Measurements from ENCODE around the gene ELP4.

ELP4 gene

DNA sequence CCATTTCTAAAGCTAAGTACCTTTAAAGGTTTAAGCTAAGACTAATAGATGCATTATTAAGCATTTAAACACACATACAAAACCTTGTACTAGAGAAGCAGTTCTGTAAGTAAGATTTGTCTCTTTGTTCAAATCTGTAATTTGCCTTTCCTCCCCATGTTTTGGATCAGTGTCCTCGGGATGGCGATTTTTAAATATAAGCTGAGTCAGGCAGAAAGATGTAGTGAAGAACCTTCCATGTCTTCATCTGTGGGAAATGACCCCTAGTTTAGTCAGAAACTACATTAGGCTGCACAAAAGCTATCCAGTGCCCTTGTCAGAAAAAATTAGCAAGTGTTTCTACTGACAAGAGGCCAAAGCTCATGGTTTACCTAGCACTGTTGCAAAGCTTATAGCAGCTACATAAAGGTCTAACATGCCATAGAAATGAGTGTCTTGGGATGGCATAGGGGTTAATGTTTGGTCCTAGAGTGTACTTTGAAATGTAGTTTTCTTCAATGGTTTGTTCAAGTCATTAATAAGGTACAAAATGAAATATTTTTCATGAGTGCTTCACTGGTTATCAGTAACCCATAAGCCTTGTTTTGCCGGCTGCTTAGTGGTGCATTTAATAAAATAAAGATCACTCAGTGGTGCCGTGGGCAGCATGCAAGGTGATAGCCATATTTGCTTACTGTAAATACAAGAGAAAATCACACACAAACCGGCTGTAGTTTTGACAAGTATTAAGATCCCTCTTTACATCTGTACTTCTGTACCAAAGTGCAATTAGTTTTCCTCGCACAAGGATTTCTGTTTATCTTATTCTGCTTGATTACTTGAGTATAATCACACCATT lies 139.8 kb downstream of the ELP4 start:
- Histone ChIP-seq H3K27me3 (no peaks in the 10 kb centered on the region), H3K4me1 (ENCODE audit: control insufficient read depth in 1 of 2, insufficient read depth in 1 of 2, low read depth in 1 of 2, low read length in 1 of 2) (no peaks in the 10 kb centered on the region)
- TF ChIP-seq, protein P1, sequence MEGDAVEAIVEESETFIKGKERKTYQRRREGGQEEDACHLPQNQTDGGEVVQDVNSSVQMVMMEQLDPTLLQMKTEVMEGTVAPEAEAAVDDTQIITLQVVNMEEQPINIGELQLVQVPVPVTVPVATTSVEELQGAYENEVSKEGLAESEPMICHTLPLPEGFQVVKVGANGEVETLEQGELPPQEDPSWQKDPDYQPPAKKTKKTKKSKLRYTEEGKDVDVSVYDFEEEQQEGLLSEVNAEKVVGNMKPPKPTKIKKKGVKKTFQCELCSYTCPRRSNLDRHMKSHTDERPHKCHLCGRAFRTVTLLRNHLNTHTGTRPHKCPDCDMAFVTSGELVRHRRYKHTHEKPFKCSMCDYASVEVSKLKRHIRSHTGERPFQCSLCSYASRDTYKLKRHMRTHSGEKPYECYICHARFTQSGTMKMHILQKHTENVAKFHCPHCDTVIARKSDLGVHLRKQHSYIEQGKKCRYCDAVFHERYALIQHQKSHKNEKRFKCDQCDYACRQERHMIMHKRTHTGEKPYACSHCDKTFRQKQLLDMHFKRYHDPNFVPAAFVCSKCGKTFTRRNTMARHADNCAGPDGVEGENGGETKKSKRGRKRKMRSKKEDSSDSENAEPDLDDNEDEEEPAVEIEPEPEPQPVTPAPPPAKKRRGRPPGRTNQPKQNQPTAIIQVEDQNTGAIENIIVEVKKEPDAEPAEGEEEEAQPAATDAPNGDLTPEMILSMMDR (IDR thresholded peaks at IDR 0.05) = no peak

DNA sequence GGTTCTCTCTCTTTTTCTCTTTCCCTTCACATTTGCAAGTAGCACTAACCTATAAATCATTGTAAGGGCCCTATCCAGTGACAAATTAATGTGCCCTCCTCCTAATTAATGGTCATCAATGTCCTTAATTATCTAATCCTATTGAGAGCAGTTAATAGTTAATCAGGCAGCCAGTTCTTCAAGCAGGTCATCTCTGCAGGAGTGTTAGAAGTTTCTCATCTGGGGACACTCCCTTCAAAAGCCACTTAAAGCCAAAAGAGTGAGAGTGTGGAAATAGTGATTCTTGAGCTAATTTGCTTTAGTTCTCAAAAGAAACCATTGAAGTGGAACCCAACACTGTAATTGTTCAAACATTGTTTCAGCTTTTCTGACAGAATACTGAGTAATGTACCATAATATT lies 141.6 kb downstream of the ELP4 start:
- Histone ChIP-seq H3K9me3 (no peaks in the 10 kb centered on the region), H3K36me3 (peaks cover 4% of the 10 kb centered on the region)
- TF ChIP-seq, protein P1 (IDR thresholded peaks at IDR 0.05) = no peak

More for the DNA sequence above, 139.8 kb downstream of the ELP4 start:
- Histone ChIP-seq H3K36me3 (peaks cover 4% of the 10 kb centered on the region), H3K4me3 (ENCODE audit: low read depth in 1 of 2, low read length in 1 of 2) (no peak overlapping the region), H3K9me3 (no peaks in the 10 kb centered on the region), H3K27ac (no peak overlapping the region)

DNA sequence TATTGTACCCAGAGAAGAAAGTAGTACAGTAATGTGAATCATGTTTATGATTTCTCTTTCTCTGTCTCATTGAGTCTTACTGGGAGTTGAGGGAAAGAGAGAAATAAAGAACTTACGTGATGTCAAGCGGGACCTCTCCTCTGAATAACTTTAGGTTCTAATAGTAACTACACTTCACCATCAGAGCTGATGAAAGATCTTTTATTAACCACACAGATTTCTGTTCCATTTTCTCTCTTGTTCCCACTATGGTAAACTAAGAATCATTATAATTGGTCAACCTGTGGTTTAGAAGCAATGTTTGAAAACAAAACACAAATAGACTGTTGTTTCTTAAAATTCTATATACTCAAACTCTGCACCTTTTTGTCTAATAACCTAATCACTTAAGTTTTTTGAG lies 142.3 kb downstream of the ELP4 start:
- Histone ChIP-seq H3K27me3 (no peaks in the 10 kb centered on the region), H3K27ac (no peak overlapping the region), H3K4me3 (ENCODE audit: low read depth in 1 of 2, low read length in 1 of 2) (no peak overlapping the region), H3K36me3 (peaks cover 4% of the 10 kb centered on the region), H3K4me1 (ENCODE audit: control insufficient read depth in 1 of 2, insufficient read depth in 1 of 2, low read depth in 1 of 2, low read length in 1 of 2) (no peaks in the 10 kb centered on the region), H3K9me3 (no peaks in the 10 kb centered on the region)
- TF ChIP-seq, protein P1 (IDR thresholded peaks at IDR 0.05) = no peak

More for the DNA sequence above, 141.6 kb downstream of the ELP4 start:
- H3K27me3 ChIP-seq = no peaks in the 10 kb centered on the region
- H3K27ac ChIP-seq = no peak overlapping the region
- H3K4me3 ChIP-seq (ENCODE audit: low read depth in 1 of 2, low read length in 1 of 2) = no peak overlapping the region
- no peaks in the 10 kb centered on the region for H3K4me1 ChIP-seq (ENCODE audit: control insufficient read depth in 1 of 2, insufficient read depth in 1 of 2, low read depth in 1 of 2, low read length in 1 of 2)

DNA sequence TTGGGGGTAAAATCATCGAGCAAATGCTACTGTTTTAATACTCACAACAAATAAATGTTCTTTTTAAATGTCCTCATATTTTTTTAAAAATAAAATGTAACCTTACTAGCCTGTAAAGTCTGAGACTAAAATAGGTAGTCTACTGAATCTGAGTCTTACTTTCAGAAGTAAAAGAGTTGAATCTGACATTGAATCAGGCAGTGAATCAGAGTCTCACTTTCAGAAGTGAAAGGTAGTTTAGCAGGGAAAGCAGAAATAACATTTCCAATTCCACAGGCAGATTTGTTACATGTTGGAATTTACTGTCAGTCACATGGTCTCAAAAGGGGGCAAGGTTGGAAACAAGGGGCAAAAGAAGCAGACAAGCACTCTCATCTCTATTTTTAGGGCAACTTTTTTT lies 143.0 kb downstream of the ELP4 start:
- H3K36me3 ChIP-seq = peaks cover 4% of the 10 kb centered on the region
- no peaks in the 10 kb centered on the region for H3K4me1 ChIP-seq (ENCODE audit: control insufficient read depth in 1 of 2, insufficient read depth in 1 of 2, low read depth in 1 of 2, low read length in 1 of 2)
- TF ChIP-seq, protein P1 (IDR thresholded peaks at IDR 0.05) = no peak
- no peaks in the 10 kb centered on the region for H3K9me3 ChIP-seq
- no peak overlapping the region for H3K27ac ChIP-seq
- no peak overlapping the region for H3K4me3 ChIP-seq (ENCODE audit: low read depth in 1 of 2, low read length in 1 of 2)
- no peaks in the 10 kb centered on the region for H3K27me3 ChIP-seq

DNA sequence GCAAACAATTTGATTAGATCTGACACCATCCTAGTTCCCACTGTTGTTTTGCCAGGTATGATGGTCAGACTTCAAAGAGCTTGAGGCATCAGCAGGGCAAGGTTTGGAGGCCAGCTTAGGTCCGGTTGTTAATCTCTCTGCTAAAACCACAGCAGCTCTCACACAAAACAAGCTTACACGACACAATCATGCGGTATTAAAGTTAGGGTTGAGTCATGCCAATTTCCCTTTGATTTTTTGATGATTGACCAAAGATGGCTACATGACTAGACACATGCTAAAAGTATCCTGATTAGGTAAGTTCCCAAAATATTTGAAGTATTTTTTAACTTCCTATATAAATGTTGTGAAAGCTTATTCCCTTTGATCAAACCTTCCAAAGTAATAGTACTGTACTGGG lies 145.9 kb downstream of the ELP4 start:
- TF ChIP-seq, protein P1 (IDR thresholded peaks at IDR 0.05) = no peak

More for the DNA sequence above, 145.9 kb downstream of the ELP4 start:
- Histone ChIP-seq H3K9me3 (no peaks in the 10 kb centered on the region), H3K27me3 (no peaks in the 10 kb centered on the region), H3K27ac (no peak overlapping the region), H3K36me3 (no peaks in the 10 kb centered on the region), H3K4me3 (ENCODE audit: low read depth in 1 of 2, low read length in 1 of 2) (no peak overlapping the region), H3K4me1 (ENCODE audit: control insufficient read depth in 1 of 2, insufficient read depth in 1 of 2, low read depth in 1 of 2, low read length in 1 of 2) (no peaks in the 10 kb centered on the region)

All from neutrophil (primary cell).